Measurements from ENCODE around the gene GRK5. TPM values are rescaled to one million over a fixed set of nuclear protein-coding genes. Genes with fewer than 3 reads are reported as not detected.

GRK5 gene
- total RNA-seq, 1 experiment from 2014 or later = 5.8 TPM

GRCh38 chr10:119285495-119286267, 78.3 kb downstream of the GRK5 start:
- in situ Hi-C loops (cut with HindIII; ENCODE audit: low sequenced_read_pairs) = no loop called here
- DNase-seq (ENCODE audit: low spot score) = no peak

GRCh38 chr10:119286516-119286915, 79.1 kb downstream of the GRK5 start:
- no peak for DNase-seq (ENCODE audit: low spot score)
- in situ Hi-C loops (cut with HindIII; ENCODE audit: low sequenced_read_pairs) = no loop called here

GRCh38 chr10:119286983-119287633, 79.7 kb downstream of the GRK5 start:
- in situ Hi-C loops (cut with HindIII; ENCODE audit: low sequenced_read_pairs) = no loop called here
- no peak for DNase-seq (ENCODE audit: low spot score)

- DNase-seq (ENCODE audit: low spot score) = no peak
- in situ Hi-C loops (cut with HindIII; ENCODE audit: low sequenced_read_pairs) = no loop called here
Measured at GRCh38 chr10:119288574-119289001, 81.2 kb downstream of the GRK5 start.

DNA sequence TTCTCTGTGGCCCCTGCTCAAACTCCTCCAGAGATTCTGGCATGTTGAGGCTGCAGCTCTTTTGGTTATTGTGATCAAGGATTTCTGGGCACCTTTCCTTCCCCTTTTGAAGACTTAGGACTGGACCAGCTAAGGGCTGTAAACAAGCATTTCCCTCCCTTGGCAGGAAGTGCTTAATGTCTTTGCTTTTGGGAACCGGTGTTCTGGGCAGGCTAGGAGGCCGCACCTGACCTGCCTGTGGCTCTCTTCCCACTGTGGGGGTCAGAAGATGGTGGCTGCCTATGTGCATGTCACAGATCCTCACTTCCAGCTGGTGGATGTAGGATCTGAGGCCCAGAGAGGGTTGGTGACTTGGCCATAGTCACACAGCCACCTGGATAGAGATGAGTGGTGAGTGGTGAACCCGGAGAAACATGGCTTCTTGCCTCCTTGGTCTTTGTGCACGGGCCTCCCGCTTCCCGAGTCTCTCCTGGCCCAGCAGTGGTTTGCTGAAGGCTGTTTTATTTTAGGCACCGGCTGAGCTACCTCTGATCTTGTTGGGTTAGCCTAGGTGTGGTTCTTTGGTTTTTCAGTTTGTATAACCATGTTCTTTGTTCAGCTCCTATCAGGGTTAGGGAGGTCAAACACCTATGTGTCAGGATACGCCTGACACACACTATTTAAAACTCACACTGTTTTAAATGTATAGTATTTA, 82.0 kb downstream of the GRK5 start:
- no peak for DNase-seq (ENCODE audit: low spot score)
- in situ Hi-C loops (cut with HindIII; ENCODE audit: low sequenced_read_pairs) = no loop called here

- in situ Hi-C loops (cut with HindIII; ENCODE audit: low sequenced_read_pairs) = no loop called here
- no peak for DNase-seq (ENCODE audit: low spot score)
Measured at GRCh38 chr10:119290301-119291048, 83.1 kb downstream of the GRK5 start.

- in situ Hi-C loops (cut with HindIII; ENCODE audit: low sequenced_read_pairs) = no loop called here
- DNase-seq (ENCODE audit: low spot score) = no peak
Measured at GRCh38 chr10:119291223-119291900, 84.0 kb downstream of the GRK5 start.

GRCh38 chr10:119292968-119293760, 85.8 kb downstream of the GRK5 start:
- DNase-seq (ENCODE audit: low spot score) = no peak
- in situ Hi-C loops (cut with HindIII; ENCODE audit: low sequenced_read_pairs) = no loop called here

GRCh38 chr10:119296703-119297102, 89.3 kb downstream of the GRK5 start:
- DNase-seq (ENCODE audit: low spot score) = peak; percentile 70
- in situ Hi-C loops (cut with HindIII; ENCODE audit: low sequenced_read_pairs) = no loop called here

GRCh38 chr10:119297207-119297968, 90.0 kb downstream of the GRK5 start:
- in situ Hi-C loops (cut with HindIII; ENCODE audit: low sequenced_read_pairs) = no loop called here

GRCh38 chr10:119298810-119299209, 91.4 kb downstream of the GRK5 start:
- in situ Hi-C loops (cut with HindIII; ENCODE audit: low sequenced_read_pairs) = no loop called here
- no peak for DNase-seq (ENCODE audit: low spot score)

More at GRCh38 chr10:119297207-119297968, 90.0 kb downstream of the GRK5 start:
- DNase-seq (ENCODE audit: low spot score) = no peak

DNA sequence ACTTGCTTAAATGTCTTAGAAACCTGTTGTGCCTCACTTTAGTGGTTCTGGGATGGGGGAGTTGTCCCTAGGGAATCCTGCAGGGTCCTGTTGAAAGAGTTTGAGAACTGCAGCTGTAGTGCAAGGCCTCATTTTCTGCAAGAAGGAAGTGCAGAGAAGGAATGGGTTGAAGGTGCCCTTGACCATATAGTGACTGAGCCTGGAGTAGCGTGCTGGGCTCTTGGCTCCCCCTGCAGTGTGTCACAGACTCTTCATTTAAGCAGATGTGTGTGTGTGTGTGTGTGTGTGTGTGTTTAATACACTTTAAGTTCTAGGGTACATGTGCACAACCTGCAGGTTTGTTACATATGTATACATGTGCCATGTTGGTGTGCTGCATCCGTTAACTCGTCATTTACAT, 92.2 kb downstream of the GRK5 start:
- in situ Hi-C loops (cut with HindIII; ENCODE audit: low sequenced_read_pairs) = no loop called here

DNA sequence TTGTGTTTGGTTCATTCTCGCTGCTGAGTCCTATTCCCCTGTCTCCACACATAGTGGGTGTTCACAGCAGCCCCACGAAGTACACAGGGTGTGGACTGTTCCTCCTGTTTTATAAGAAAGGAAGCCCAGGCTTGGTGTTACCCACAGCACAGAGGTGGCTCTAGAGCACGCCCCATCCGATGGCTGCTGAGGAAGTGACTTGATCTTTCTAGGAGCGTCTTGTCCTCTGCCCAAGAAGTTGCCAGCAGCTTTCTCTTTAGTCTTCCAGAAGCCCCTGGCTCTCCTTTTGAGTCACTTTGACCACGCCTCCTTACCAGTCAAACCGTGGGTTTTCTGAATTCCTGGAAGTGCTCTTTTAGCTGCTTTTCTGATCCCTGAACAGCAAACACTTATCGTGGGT, 94.0 kb downstream of the GRK5 start:
- no peak for DNase-seq (ENCODE audit: low spot score)
- in situ Hi-C loops (cut with HindIII; ENCODE audit: low sequenced_read_pairs) = no loop called here

More for the DNA sequence above, 92.2 kb downstream of the GRK5 start:
- DNase-seq (ENCODE audit: low spot score) = no peak

DNA sequence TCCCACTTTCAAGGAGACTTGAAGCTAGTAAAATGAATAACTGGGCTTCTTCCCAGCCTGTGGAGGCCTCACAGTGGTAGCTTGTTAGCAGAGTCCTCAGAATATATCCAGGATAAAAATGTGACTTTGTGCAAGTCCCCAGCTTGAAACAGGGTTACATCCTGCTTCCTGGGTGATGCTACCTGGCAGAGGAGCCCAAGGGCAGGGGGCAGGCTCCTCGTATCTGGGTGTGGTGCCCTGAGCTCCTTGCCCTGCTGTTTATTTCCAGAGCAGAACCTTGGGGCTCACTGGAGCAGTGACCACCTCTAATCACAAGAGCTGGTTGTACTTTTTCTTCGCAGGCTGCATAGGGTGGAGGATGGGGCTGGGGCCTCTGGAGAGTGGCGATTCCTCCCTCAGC, 94.8 kb downstream of the GRK5 start:
- in situ Hi-C loops (cut with HindIII; ENCODE audit: low sequenced_read_pairs) = no loop called here
- no peak for DNase-seq (ENCODE audit: low spot score)

GRCh38 chr10:119302591-119303253, 95.4 kb downstream of the GRK5 start:
- no peak for DNase-seq (ENCODE audit: low spot score)
- in situ Hi-C loops (cut with HindIII; ENCODE audit: low sequenced_read_pairs) = no loop called here

- in situ Hi-C loops (cut with HindIII; ENCODE audit: low sequenced_read_pairs) = no loop called here
Measured at GRCh38 chr10:119303886-119304285, 96.5 kb downstream of the GRK5 start.

GRCh38 chr10:119304541-119304940, 97.2 kb downstream of the GRK5 start:
- no peak for DNase-seq (ENCODE audit: low spot score)
- in situ Hi-C loops (cut with HindIII; ENCODE audit: low sequenced_read_pairs) = no loop called here

More at GRCh38 chr10:119303886-119304285, 96.5 kb downstream of the GRK5 start:
- DNase-seq (ENCODE audit: low spot score) = no peak
